Gastroesophageal sphincter (tissue), 4 donors: ENCODE measurements around the gene CTSF. TPM values are rescaled to one million over a fixed set of nuclear protein-coding genes. Genes with fewer than 3 reads are reported as not detected.
A peak's percentile ranks its signal among the peaks of the same experiment; 100 is the strongest.

Experiments
- ATAC-seq: fragments of 150-250 bp; one replicate; pipeline ENCODE4 v1.9.1; 2016; ENCODE audit warnings: mild to moderate bottlenecking, moderate library complexity
- H3K27ac ChIP-seq, 4 donors: fragments of 200-600 bp; sonication (generic) in 3 of 4; 1 replicate in 3 of 4; 2 replicates in 1 of 4; pipeline ENCODE4 v1.5.1; 2016 to 2019
- H3K27me3 ChIP-seq: fragments of 200-600 bp; sonication (generic); one replicate; pipeline ENCODE4 v1.5.1; 2019
- H3K36me3 ChIP-seq, 2 donors: fragments of 200-600 bp; sonication (generic); one replicate each; pipeline ENCODE4 v1.5.1; 2019; ENCODE audit warnings: control low read depth in 1 of 2
- H3K4me1 ChIP-seq, 3 donors: fragments of 200-600 bp; sonication (generic); 1 replicate in 2 of 3; 2 replicates in 1 of 3; pipeline ENCODE4 v1.5.1; 2016 to 2019; ENCODE audit warnings: control low read depth in 2 of 3
- H3K4me3 ChIP-seq, 2 donors: fragments of 200-600 bp; sonication (generic); one replicate each; pipeline ENCODE4 v1.5.1; 2019; ENCODE audit warnings: mild to moderate bottlenecking in 1 of 2, moderate library complexity in 1 of 2
- H3K9me3 ChIP-seq, 3 donors: fragments of 200-600 bp; sonication (generic); one replicate each; pipeline ENCODE4 v1.5.1; 2017 to 2019; ENCODE audit warnings: control low read depth in 2 of 3
- CTCF ChIP-seq, 4 experiments: fragments of 200-600 bp in 2 of 4; fragments of 450-650 bp in 2 of 4; sonication (generic) in 1 of 4; IDR thresholded peaks; one replicate each; pipeline ENCODE4 v1.5.1; 2017 to 2019; ENCODE audit warnings: antibody characterized with exemption in 4 of 4, mild to moderate bottlenecking in 2 of 4, moderate library complexity in 2 of 4
- EP300 ChIP-seq: sonication (generic); formaldehyde crosslinking; IDR thresholded peaks from one replicate; pipeline ENCODE4 v1.6.1; 2017; ENCODE audit warnings: antibody characterized with exemption, mild to moderate bottlenecking
- POLR2A ChIP-seq, 2 donors: fragments of 450-650 bp; IDR thresholded peaks; one replicate each; pipeline ENCODE4 v1.6.1; 2017; ENCODE audit warnings: antibody characterized with exemption in 2 of 2, mild to moderate bottlenecking in 2 of 2, moderate library complexity in 1 of 2
- POLR2AphosphoS5 ChIP-seq: sonication (generic); formaldehyde crosslinking; IDR thresholded peaks from one replicate; pipeline ENCODE4 v1.6.1; 2017; ENCODE audit warnings: antibody characterized with exemption
- WGBS, 2 donors: methylation state at CpG; one replicate each; pipeline ENCODE4 v1.1.5; 2018; ENCODE audit warnings: low coverage in 1 of 2; 5-methylcytosine and 5-hydroxymethylcytosine counted together
- total RNA-seq, 4 donors: library from RNA; depleted of rRNA; stranded (reverse); fragments of >200 nt; gene quantifications; one replicate each; pipeline ENCODE4 v1.1.0, GENCODE V29; 2016

The CTSF gene
- total RNA-seq, 4 donors from 2014 or later = 65.1 to 114 (median 88.4) TPM

GRCh38 chr11:66600631-66601233 is 32.3 kb upstream of the CTSF start:
- Histone ChIP-seq H3K4me1 (peaks cover 0 to 26% (median 3%) of the 10 kb centered on the region in 3 donors), H3K9me3 (no peaks in the 10 kb centered on the region), H3K4me3 (no peak overlapping the region), H3K27me3 (no peaks in the 10 kb centered on the region), H3K27ac (no peak overlapping the region), H3K36me3 (peaks cover 0 to 63% of the 10 kb centered on the region in 2 donors)
- 91% methylated on average over 4 of the region's 4 CpGs; no CpG with 5 or more reads in 1 of the 2 donors for WGBS, 2 donors
- peak; percentile 46 for ATAC-seq
- no peak for TF ChIP-seq POLR2A (IDR thresholded peaks at IDR 0.05)
- no peak for TF ChIP-seq EP300
- TF ChIP-seq CTCF (IDR thresholded peaks at IDR 0.05) = no peak
- no peak for TF ChIP-seq POLR2AphosphoS5

- WGBS, 2 donors = 70 to 75% methylated on average over 2 of the region's 2 CpGs
- no peak overlapping the region for H3K27ac ChIP-seq
These were observed 31.8 kb upstream of the CTSF start for GRCh38 chr11:66600219-66600618.

GRCh38 chr11:66598993-66599392 is 30.6 kb upstream of the CTSF start:
- no CpG with 5 or more reads among the region's 6 CpGs for WGBS, 2 donors
- Histone ChIP-seq H3K4me1 (peaks cover 0 to 43% (median 21%) of the 10 kb centered on the region in 3 donors), H3K27ac (no peak overlapping the region), H3K9me3 (no peaks in the 10 kb centered on the region), H3K36me3 (peaks cover 0 to 45% of the 10 kb centered on the region in 2 donors), H3K4me3 (no peak overlapping the region), H3K27me3 (no peaks in the 10 kb centered on the region)
- no peak for ATAC-seq
- TF ChIP-seq EP300 = no peak
- no peak for TF ChIP-seq POLR2AphosphoS5
- no peak for TF ChIP-seq CTCF (IDR thresholded peaks at IDR 0.05)

More at GRCh38 chr11:66600219-66600618, 31.8 kb upstream of the CTSF start:
- peaks cover 0 to 31% (median 8%) of the 10 kb centered on the region in 3 donors for H3K4me1 ChIP-seq
- no peak overlapping the region for H3K4me3 ChIP-seq
- peaks cover 0 to 57% of the 10 kb centered on the region in 2 donors for H3K36me3 ChIP-seq
- H3K27me3 ChIP-seq = no peaks in the 10 kb centered on the region
- no peak for ATAC-seq
- H3K9me3 ChIP-seq = no peaks in the 10 kb centered on the region
- TF ChIP-seq CTCF (IDR thresholded peaks at IDR 0.05) (no peak), POLR2A (IDR thresholded peaks at IDR 0.05) (no peak), EP300 (no peak), POLR2AphosphoS5 (no peak)

DNA sequence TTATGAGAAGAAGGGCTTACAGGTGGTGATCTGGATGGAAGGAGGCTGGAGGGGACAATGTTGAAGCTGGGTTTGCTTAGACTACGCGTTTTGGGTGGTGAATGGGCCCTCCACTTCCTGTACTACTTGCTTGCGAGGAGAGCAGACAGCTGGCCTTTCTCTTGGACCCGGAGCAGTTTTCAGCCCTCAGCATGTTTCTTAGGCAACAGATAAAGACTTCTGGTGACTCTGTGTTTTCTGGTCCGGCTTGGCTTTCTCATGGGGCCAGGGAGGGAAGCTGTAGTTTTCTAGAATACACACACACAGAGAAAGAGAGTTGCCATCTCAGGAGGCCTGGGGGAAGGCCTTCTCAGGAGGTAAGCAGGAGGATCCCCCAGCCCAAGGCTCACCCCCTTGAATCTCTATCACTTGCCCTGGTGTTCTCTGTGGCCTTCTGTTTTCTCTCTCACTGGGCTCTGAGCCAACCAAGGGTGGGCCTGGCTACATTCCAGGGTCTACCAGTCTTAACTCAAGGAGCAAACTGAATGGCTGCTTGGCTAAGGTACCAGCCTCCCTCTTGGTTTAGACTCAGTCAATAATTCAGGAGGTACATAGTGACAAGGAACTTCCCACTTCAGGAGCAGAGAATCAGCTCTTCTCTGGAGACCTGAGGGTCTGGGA is 27.0 kb upstream of the CTSF start:
- ATAC-seq = no peak
- Histone ChIP-seq H3K27me3 (no peaks in the 10 kb centered on the region), H3K27ac (peak overlapping the region in 3 of 4 donors; percentile 64 to 70 (median 67)), H3K9me3 (no peaks in the 10 kb centered on the region), H3K4me1 (peaks cover 0 to 45% (median 32%) of the 10 kb centered on the region in 3 donors), H3K36me3 (peaks cover 0 to 16% of the 10 kb centered on the region in 2 donors), H3K4me3 (no peak overlapping the region)
- no peak for TF ChIP-seq CTCF (IDR thresholded peaks at IDR 0.05)
- TF ChIP-seq POLR2AphosphoS5 = no peak
- TF ChIP-seq EP300 = no peak
- TF ChIP-seq POLR2A (IDR thresholded peaks at IDR 0.05) = no peak
- 21 to 29% methylated on average over 4 of the region's 5 CpGs for WGBS, 2 donors
